Measurements from ENCODE around the gene AFG1L.

Gene AFG1L

DNA sequence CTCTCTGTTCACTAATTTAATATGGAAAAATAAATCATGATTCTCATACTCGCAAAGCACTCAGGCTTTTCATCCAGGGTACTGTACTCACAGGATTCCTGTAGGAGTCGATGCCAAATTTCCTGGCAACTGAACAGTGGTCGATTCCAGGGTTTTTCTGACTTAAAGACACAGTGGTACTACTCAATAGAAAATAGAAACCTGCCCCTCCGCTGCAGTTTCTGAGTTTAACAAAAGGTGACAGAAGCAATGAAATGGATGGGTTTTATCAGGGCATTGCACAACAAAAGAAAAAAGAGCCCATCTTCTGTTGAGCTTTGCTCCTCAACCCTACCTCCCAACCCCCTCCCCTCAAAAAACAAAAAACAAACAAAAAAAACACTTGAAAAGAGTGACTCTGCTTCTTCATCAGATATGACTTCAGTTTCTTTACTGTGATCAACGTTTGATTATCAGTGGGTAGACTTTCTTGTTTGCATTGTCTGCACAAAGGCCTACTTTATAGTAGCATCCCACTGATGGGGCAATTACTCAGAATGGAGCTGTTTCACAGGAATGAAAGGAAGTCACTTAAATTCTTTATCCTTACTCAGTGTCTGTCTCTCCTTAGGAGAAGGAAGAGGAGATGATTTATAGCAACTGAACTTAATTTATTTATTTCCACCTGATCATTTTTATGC is 169.7 kb downstream of the AFG1L start:
- DNase-seq = no peak

DNA sequence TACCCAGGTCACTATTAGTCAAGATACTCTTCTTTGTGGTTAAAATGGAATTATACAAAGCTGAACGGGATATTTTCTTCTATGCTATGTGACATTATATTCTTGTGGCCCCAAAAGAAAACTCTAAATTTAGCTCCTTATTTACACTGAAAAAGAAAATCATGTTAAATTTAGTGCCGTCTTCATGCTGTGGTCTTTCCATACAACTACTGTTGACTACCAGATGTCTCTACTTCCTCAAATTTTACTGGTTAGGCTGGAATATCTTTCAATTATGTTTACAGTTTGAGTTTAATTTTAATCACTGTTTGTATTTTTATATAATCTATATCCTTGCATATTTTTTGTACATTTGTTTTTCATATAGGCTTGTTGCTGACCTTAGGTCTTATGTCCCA is 170.2 kb downstream of the AFG1L start:
- DNase-seq = no peak

DNA sequence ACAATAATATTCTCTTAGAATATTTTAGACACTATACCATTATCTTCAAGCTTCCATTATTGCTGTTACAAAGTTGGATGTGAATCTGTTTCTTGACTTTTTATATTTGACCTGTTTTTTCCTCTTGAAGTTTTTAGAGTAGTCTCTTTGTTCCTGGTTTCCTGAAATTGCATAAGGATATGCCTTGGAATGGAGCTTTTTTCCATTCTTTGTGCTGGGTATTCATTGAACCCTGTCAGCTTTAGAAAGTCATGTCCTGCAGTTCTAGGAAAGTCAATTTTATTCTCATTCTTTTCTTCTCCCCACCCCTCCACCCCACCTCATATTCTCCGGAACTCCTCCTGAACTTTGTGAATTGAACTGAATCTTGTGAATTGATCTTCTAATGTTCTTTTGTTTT is 173.5 kb downstream of the AFG1L start:
- DNase-seq = no peak

DNA sequence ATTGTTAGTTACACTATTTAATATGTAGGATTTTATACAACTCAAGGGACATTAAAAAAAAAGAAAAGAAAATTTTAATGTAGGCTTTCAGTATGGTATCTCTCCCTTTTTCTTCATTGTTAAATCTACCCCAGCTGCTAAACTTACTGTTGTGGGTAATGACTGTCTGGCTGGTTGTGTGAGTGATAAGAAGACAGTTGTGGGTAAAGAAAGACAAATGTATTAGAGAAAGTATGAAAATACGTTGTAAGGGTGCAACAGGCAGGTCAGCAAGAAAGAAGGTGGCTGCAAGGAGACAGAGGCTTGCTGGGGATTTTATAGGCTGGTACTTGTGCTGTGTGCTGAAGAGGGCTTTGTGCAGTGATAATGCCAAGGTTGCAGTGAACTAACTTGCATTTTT is 174.5 kb downstream of the AFG1L start:
- no peak for DNase-seq

DNA sequence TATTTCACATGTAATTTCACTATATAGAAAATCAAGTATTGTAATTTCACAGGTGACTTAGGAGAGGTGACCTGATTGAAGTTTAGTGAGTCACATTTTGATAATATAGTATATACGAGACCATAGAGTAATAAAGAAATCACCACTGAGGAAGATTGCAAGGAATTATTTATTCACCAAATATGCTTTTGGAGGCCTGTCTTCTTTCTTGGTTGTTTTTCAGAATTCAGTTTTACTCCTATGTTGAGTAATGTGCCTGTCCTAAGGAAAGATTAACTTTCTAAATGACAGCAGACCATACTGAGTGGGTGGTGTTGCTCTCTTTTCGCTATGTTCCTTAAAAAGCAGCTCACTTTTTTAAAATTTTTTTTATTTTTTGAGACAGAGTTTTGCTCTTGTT is 178.3 kb downstream of the AFG1L start:
- no peak for DNase-seq

DNA sequence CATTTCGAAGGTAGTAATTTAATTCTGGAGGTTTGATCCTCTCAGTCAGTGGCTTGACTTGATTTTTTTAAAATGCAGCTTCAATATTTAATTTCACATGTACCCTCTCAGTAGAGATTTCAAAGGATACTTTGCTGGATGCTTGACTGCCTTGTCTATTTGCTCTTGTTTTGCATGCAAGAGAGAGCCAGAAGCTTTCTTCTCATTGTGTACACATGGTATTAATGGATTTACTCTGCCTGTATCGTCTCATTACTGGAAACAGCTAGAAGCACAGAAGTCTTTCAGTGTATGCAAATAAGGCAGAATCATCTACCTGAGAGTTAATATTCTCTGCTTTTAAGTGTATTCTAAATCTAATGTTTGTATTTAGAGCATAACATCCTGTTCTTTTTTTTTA is 181.5 kb downstream of the AFG1L start:
- DNase-seq = no peak

DNA sequence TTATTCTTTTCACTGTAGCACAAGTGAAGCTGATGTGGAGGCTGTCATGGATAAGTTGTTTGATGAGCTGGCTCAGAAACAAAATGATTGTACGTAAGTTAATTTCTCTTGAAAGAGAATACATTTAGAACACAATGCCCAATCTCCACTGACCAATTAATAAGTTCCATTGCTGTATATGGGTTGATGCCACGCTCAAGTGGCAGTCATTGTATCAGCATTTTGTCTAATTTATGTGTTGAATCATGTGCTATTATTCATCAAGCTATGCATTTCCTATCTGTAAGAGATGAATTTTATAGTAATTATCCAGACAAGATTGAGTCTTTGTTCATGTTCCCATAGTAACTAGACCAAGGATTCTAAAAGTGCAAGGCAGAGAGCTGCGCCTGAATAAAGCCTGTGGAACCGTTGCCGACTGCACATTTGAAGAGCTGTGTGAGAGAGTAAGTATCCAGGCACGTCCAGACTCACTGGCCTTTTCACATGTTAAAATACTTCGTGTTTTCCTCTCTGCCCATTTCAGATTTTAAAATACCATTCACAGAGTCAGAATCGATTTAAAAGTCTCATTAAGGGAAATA is 182.1 kb downstream of the AFG1L start:
- DNase-seq = no peak

DNA sequence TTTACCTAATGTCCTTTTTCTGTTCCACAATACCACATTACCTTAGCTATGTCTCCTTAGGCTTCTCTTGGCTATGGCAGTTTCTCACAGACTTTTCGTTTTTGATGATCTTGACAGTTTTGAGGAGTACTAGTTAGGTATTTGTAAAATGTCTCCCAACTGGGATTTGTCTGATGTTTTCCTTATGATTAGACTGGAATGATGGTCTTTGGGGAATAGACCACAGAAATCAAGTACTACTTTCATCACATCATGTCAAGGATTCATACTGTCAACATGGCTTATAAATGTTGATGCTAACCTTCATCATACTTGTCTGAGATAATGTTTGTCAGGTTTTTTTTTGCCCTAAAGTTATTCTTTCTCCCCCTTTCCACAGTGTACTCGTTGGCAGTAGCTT is 187.7 kb downstream of the AFG1L start:
- DNase-seq = no peak

DNA sequence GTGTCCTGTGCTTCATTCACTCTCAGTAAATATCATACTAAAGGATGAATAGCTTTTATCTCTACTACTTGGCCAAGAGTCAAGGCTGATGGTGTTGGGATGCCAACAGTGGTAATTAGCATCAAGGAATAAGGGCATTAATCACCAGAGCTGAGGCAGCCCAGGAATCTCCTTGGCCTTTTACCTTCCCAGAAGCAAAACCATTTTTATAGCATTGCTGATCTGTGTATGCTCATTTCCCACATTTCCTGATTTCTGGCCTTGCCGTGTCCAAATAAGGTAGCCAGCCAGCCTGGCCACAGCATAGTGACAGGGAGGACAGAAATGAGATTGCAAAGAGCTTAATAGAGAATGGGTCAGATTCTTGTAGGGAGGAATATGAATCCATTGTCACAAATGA is 189.2 kb downstream of the AFG1L start:
- DNase-seq = no peak

DNA sequence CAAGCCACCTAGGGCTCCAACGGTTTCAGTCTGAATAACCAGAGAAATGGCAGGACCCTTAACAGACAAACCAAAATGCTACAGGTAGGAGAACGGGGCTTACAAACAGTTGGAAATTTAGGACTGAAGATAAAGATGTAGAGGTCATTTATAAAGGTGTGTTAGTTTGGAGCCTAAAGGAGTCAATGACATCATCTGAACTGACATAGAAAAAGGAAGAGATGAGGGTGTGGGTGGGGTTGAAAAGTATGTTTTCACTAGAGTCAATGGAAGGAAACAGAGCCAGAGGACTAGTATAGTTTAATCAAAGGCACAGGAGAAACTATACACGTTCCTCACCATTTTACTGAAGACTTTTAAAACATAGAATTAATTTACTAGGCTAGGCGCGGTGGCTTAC is 194.8 kb downstream of the AFG1L start:
- DNase-seq = no peak

DNA sequence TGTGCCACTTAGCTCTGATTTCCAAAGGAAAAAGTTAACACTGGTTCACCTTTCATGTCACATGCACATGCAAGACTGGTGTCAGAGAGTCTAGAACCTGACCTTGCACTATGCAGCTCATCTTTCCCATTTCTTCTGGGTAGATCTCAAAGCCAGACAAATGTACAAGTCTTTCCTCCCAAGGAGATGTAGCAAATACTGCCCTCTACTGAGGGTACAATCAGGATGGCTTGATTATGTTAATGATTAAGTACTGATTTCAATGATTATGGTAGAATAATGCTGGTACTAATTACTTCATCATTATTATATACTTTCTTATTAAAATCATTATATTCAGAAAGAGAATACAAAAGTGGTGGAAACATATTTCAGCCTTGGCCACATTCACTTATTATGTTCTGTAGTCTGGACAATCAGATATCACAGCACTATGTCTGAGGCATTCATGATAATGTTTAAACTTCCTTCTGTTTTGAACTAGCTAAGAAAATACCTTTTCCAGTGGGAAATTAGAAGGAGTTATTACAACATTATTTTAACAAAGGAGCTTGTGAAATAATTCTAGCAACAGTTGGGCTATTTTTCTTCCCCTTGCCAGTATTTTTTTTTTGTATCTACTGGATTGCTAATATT is 197.4 kb downstream of the AFG1L start:
- DNase-seq = no peak

DNA sequence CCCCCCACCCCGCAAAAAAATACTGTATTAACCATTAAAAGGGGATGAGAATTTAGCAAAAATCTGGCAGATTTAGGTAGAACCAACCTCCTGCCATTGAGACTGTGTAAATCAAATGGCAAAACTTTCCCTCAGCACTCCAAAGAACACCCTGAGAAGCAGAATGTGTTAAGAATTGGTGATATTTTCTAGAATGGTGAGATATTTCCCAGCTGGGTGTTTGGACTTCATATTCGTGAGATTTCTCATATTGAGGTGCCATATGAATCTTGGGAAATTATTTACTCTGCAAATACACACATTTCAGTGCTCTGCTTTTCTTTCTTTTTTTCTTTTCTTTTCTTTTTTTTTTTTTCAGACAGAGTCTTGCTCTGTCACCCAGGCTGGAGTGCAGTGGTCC is 199.6 kb downstream of the AFG1L start:
- no peak for DNase-seq

DNA sequence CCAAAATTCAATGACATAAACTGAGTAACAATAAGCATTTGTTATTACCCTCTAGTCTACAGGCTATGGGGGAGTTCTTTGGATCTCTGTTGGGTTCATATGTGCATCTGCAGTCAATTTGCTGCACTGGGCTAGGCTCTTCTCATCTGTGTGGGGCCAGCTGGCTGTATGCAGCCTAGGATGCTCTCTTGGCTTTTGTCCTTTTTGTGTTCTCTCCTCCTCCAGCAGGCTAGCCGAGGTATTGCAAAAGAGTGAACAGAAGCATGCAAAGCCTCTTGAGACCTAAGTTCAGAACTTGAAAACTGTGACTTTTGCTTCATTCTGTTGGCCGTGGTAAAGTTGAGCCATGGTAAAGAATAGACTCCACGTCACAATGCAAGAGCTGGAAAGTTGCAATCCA is 203.0 kb downstream of the AFG1L start:
- DNase-seq = no peak

DNA sequence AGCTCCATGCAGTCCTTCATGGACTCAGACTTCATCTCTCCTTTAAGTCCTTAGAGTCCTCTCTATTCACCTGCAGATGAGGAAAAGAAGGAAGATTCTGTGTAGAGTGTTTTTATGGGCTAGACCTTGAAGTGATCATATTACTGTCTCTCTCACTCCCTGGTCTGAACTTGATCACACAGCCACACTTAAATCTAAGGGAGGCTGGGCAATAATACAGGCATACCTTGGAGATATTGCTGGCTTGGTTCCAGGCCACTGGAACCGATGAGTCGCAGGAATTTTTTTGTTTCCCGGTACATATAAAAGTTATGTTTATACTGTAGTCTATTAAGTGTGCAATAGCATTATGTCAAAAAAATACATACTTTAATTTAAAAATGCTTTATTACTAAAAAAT is 206.7 kb downstream of the AFG1L start:
- no peak for DNase-seq

DNA sequence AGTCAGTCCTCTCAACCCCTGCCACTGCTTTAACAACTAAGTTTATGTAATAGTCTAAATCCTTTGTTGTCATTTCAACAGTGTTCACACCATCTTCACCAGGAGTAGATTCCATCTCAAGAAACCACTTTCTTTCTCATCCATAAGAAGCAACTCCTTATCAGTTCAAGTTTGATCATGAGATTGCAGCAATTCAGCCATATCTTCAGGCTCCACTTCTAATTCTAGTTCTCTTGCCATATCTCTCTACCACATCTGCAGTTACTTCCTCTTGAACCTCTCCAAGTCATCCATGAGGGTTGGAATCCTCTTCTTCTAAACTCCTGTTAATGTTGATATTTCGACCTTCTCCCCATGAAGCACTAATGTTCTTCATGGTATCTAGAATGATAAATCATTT is 208.0 kb downstream of the AFG1L start:
- DNase-seq = no peak

DNA sequence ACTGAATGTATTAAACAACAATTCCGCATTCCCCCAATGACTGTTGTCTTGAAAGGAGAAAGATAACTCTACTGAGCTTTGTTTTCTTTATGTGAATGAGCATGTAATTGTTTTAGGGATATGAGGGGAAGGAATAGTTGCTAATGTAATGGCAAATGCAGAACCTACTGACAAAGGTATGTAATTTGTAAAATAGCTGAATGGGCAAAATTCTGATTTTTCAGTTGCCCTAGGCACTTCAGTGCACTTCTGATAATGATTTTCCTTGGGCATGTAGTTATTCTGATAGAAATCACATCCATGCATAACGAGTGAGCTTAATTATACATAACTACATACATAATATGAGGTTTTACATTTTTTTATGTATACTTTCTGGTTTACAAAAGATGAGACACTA is 212.5 kb downstream of the AFG1L start:
- no peak for DNase-seq

DNA sequence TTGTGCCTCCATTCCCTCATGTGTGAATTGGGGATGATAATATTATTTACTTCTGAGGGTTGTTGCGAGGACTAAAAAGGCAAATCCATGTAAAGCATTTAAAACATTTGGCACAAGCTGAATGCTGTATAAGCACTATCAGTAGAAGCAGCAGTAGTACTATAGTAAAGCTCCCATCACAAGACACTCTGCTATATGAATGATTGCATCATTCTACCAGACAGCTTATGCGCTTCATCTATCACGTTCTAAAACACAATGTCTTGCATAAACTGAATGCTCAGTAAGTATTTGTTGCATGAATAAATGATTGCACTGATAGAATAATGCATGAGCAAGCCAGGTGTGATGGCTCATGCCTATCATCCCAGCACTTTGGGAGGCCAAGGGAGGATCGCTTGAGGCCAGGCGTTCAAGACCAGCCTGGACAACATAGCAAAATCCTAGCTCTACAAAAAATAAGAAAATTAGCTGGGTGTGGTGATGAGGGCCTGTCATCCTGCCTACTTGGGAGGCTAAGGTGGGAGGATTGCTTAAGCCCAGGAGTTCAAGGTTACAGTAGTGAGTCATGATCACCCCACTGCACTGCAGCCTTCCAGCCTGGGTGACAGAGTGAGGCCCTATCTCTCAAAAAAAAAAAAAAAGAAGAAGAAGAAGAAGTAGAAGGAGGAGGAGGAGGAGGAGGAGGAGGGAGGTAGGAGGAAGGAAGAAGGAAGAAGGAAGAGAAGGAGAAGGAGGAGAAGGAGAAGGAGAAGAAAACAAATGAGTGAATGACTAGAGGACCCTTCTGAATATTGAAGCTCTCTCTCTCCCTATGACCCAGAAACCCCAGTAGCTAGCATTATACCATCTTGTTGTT is 215.8 kb downstream of the AFG1L start:
- DNase-seq = no peak

DNA sequence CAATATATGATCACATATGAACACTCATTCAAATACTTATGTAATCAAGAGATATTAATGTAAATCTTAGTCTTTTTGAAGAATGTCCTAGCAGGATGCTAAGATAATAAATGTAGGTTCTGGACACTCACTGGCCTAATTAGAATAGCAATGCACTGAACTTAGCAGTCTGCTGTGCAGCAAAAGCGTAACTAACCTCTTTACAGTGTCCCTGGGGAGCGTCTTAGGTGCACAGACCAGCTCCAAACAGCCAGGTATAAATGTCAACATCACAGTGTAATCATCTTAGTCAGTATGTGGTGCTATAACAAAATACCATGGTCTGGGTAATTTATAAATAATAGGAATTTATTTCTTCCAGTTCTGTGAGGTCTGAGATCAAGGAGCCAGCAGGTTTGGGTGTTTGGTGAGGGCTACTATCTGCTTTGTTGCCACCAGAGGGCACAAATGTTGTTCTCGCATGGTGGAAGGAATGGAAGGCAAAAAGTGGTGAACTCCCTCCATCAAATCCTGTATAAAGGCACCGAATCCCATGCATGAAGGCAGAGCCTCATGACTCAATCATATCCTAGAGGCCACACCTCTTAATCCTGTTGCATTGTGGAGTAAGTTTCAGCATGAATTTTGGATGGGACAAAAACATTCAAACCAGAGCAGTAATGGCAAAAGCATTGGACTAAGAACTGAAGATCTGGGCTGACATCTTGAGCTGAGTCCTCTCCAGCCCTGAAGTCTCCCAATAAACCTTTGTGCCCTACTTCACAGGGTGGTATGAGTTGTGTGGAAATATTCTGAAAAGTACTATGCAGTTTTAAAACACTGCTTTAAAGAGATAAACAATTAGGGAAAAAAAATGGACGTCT is 224.1 kb downstream of the AFG1L start:
- no peak for DNase-seq

DNA sequence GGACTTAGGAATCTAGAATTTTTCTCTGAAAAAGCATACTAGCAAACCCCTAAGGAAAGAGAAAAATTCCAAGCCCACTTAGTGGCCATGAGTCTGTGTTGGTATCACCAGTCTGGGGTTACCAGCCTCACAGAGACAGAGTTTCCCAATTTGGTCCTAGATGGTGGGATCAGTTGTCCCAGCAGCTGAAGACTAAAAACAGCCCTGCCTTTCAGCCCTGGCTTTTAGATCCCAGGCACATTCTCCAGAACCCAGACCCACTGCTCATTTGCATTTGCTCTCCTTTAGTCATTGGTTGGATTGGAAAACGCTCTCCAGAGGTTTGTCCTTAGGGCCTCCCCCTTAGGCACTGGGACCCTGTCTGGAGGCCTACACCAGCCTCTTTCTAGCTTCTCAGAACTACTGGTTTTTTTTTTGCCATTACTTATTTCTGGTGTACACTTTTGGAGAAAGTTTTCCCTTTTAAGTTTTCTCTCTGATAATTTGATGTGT is 226.8 kb downstream of the AFG1L start:
- DNase-seq = no peak

DNA sequence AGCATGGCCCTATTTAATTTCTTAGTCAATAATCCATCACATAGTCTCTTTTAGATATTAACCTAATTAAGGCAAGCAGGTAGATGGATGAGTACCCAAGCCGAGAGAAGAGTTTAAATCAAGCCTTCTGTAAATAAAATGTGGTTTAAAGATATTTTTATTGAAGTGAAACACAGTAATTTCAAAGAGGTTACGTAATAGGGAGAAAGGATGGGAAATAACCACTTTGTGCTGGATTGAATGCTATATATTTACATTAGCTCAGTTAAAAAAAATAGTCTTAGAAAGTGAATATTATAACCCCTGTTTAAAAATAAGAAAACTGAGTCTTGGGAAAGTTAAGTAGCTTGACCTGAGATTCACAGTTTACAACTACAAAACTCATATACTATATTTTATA is 228.8 kb downstream of the AFG1L start:
- DNase-seq = no peak

DNA sequence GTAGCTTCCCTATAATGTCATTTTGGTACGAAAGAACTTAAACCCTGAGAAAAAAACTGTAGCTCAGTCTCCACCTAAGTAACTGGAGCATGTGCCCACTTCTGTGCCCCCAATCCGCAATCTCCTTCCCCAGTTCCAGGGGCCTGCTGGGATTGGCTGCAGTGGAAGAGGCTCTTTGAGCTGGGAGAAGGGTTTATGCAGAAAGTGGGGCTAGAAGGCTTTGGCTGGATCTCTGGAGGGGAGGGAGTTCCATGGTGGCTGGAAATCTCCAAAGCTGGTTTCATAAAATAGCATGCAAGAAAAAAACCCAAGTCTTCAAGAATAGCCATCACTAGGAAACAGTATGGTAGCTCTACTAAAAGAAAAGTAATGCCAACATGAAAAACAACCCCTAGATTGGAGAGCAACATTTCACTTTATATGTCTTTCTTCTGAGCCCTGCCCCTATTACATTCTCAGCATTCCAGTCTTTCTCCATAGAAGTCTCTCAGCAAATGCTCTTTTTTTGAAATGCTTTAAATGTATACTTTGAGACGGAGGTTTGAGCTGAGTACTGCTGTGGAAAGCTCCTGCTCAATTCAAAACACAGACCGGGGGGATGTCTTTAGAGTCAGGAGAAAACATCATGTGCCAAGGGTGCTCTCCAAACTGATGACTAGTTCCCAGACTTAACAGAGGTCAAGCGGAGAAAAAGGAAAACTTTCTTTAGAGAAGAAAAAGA is 229.8 kb downstream of the AFG1L start:
- DNase-seq = no peak

DNA sequence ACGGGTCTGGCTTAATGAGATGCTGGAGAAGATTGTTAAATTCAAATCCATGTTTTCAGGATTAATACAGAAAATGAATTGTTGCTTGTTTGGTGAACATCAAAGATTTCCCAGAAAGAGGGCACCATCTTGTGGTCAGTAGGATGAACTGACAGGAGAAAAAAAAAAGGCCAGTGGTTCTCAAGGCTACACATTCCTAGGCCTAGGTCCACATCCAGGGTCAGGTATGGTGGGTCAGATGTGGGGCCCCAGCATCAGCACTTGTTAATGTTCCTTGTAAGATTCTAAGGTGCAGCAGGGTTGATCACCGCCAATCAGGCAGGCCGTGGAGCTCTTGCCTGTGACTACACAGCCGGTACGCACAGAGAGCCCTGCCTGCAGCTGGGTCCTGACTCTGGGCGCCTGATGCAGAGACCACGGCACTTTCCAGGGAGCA is 231.9 kb downstream of the AFG1L start:
- DNase-seq = no peak

Measured in stimulated activated CD4-positive, alpha-beta T cell treated with anti-CD3 and anti-CD28 coated beads, Interleukin-2, amount 100 ng/mL, for 48 hours (primary cell).